HTR-8/SVneo (cell line): ENCODE measurements around the gene PARP15.

Experiments used
- DNase-seq: peaks from one replicate; pipeline ENCODE4 v3.0.0; 2011; ENCODE audit warnings: low spot score, mixed read lengths; ENCODE audit not compliant: insufficient read length
- FAIRE-seq: peaks from 2 replicates; lab custom pipeline; 2011; peaks lifted over from hg19 to GRCh38; lab: Jason Lieb, UNC

Gene PARP15

DNA sequence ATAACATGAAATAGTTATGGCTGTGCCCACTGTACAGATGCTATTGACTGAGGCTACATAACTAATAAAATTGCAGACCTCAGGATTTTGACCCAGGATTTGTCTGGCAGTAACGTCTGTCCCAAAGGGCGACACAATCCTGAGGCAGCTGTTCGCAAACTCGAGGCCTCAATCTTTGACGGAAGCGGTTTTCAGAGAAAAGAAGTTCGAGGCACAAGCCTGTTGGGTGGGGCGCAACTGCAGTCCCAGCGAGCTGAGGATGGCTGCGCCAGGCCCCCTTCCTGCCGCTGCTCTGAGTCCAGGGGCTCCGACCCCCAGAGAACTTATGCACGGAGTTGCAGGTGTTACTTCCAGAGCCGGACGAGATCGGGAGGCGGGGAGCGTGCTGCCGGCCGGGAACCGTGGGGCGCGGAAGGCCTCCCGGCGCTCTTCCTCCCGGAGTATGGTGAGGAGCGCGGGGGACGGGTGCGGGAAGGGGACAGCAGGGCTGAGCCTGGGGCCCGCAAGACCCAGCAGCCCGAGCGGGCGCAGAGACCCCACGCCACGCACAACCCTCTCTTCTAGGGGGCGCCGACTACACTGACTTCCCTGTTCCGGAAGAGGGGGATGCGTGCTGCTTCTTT is at the start of gene PARP15:
Gene PARP15, plus strand, starts transcription at position 242 of the 623 bp plus-strand sequence. Its CDS starts 18 bp downstream, at position 260.
- no peak for DNase-seq
- FAIRE-seq = no peak

DNA sequence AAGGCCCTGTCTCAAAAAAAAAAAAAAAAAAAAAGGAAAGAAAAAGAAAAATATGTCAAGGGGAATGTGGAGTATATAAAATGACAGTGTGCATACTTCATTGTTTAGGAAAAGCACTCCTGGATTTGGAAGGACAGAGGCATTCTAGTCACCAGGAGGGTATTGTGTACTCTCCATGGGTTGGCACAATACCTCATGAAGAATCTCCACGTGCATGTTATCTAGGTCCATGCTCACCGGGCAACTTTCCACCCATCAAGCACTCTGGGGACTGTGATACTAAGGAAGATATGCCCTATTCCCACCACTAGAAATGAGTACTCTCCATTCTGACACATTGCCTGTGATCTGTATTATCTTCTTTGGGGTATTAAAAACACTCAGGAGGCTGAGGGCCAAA is 47.3 kb upstream of the PARP15 start:
- FAIRE-seq = no peak
- DNase-seq = no peak

DNA sequence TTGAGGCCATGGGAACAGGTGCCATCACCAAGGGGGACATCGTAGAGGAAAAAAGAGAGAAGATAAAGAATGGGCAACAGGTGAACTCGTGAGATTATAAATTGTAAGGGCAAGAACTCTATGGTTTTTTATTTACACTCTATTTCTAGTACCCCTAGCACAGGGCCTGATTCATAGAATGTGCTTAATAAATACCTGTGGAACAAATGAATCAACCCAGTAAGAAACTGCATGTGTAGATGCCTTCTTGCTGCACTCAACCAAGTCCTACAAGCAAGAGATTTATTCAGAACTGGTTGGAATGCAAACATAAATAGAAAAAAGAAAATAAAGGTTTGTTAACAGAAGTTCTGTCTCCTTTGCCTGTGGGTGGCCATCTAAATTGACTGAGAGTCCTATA is 44.0 kb upstream of the PARP15 start:
- no peak for DNase-seq
- no peak for FAIRE-seq

DNA sequence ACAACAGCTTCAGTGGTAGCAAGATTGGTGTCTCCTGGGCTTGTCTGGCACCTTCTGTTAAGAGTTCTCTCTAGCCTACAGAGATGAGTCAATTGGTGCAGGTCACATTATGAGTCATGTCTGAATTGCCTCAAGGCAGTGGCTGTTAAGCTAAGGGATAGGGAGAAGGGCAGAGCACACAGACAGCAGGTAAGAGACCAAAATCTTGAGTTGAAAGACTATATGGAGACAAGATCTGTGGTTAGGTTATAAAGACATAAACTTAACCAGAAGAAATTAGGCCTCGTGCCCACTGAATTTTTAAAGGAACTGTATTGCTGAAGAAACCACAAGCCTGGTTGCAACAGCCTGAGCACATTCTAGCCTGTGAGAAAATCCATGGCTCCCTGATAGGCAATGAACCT is 43.5 kb upstream of the PARP15 start:
- FAIRE-seq = peak; percentile 80

DNA sequence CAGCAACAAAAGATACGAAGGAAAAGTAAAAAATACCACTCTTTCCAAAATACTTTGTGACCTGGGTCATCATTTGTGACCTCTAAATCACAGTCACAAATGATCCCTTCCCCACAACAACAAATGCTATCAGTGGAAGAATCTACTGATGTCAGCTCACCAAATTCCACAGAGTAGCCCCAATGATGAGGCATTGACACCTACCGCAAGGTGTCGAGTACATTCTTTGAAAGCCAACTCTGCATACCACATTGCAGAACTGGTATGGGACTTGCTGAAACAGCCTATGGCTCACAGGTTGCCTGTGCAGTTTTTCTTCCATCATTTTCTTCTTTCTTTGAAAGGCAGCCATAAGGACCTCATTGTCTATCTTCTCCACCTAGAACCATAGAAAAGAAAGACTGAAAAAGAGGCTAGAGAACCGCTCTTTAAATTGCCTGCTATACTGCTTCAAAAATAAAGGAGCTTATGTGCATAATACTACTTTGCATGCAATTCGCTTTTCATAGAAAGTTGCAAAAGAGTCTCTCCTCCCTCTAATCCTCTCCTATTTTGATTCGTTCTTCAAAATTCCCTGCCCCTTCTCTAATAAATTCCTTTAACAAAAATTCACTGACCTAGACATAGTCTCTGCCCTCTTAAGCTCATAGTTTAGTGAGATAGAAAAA is 41.4 kb upstream of the PARP15 start:
- DNase-seq = no peak
- FAIRE-seq = no peak

More for the DNA sequence above, 43.5 kb upstream of the PARP15 start:
- peak; percentile 81 for DNase-seq

DNA sequence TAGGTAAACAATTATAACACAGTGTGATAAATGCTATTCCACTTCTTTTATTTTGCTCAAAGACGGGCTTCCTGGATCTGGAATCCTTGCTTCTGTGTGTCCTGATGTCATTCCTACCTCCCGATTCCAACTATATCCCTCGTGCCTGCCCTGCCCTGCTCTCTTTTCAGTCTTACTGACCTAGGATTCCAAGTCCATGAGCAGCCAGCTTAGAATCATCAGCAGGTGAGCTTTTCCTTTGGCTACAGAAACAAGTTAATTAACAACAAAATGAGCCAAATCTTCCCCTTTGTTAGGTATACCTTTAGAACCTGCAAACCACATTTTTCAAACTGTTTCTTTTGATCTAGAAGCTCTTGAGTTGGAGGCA is 40.8 kb upstream of the PARP15 start:
- DNase-seq (no peak), FAIRE-seq (no peak)

DNA sequence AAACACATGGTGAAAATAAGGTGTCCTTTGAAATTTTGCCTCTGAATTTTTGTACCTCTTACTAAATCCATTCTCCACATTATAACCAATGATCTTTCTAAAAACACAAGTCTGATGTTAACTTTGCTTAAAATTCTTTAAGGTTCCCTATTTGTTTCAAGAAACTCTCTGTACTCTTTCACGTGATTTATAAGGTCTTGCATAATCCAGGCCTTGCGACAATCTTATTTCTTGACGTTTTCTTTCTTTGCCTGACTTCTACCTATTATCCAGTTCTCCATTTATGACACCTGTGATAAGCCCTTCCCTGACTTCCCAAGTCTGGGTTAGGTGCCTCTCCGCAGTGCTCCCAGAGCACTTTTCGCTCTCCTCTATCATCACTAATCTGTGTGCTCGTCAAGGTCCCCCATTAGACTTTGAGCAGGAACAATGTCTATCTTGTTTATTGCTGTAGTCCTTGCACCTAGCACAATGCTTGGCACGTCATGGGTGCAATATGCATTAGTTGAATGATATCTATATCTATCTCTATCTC is 38.4 kb upstream of the PARP15 start:
- FAIRE-seq = no peak
- no peak for DNase-seq

DNA sequence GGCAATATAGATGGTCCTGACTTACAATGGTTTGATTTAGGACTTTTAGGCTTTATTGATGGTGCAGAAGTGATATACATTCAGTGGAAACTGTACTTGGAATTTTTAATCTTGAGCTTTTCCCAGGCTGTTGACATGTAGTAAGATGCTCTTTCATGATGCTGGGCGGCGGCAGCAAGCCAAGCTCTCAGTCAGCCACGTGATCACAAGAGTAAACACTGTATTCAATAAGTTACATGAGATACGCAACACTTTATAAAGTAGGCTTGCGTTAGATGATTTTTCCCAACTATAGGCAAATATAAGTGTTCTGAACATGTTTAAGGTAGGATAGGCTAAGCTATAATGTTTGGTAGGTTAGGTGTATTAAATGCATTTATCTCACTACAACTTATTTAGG is 31.3 kb upstream of the PARP15 start:
- FAIRE-seq = no peak
- DNase-seq = no peak

DNA sequence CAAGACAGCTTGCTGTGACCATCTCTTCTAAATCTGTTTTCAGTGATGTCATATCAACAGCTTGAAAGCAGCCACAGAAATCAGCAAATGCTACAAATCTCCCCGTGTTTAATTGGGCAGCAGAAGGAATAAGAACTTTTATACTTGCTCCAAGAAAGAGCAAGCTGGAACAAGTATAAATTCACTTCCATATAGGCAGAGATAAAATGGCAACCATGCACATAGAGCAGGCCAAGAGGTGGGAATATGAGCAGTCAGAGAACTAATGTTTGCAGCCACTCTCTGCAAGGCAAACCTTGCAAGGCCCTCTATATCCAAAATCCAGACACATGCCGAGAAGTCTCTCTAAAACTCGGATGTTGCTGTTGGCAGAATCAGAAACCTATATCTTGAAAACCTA is 29.4 kb upstream of the PARP15 start:
- DNase-seq (no peak), FAIRE-seq (no peak)

DNA sequence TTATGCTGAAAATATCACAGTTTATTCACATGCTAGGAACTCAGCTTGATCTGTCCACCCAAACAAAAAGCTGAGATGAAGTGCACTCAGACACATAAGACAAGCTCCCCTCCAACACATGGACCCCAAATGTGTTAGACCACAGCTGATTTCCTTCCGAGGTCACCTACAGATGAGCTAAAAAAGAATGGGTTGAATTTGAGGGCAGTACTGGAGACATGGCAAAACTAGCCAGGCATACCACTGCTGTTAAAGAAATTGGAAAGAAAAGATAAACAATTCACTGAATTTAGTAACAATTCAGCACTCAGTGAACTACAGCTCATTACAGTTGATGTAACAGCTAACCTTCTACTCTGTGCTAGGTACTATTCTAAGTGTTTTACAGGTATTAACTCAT is 28.8 kb upstream of the PARP15 start:
- no peak for DNase-seq
- FAIRE-seq = no peak

DNA sequence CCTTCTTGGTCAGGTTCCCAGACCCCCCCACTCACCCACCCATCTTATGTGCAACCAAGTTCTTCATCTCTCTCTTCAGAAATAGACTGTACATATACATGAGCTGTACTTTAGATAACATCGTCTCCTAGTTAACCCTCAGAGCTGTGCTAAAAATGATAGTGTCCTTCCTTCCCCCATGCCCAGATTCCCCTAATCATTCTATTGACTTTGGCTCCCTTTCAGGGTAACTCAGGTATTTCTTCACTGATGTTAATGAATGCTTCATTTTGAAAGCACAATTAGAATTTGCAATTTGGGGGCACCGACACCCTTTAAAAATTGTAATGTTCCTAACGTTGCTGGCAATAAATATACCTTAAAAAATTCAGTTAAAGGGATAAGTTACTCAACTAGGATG is 24.3 kb upstream of the PARP15 start:
- DNase-seq (no peak), FAIRE-seq (no peak)

DNA sequence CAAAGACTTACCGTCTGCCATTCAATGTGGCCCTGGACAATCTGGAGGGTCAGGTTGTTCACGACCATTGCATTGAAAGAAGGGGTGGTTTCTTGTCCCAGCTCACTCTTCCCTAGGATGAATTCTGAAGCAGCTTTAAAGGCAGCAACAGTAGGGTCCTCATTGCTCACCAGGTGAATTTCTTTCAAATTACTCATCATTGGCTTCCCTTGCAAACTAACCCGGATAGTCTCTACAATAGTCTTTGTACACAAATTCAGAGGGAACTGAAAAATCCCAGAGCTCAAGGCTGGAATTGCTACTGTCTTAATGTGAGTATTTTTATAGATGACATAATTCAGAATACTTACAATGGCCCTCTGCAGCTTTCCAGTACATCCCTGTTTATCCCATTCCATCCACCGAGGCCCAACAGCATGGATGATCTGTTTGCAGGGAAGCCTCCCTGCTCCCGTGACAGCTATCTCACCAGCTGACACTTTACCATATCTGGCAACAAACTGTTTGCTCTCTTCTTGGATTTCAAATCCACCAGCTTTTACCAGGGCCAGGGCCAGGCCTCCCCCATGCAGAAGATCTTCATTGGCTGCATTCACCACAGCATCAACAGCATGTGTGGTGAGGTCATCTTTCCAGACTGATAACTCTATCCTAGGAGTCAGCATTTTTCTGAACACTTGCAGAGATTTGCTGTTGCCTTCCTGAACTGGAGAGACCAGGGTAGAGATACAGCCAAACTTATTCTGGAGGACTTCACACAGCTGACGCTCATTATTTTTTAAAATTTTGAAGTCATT is 22.0 kb upstream of the PARP15 start:
- FAIRE-seq = no peak

DNA sequence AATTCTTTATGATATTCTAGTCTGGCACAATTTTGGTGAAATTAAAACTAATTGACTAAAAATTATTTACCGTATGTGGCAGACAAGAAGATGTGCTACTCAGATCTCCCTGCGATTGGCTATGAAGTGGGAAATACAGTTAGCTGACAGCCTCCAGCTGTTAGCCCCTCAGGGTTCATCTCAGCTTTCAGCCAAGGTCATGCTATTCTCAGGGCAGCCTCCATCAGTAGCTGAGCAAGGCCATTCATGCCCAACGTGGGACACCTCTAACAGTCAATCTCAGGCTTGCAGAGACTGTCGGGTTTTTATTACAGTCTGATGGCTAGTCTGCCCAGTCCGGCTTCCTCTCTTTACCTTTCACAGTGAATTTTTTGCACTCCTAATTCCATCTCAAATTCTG is 20.1 kb upstream of the PARP15 start:
- no peak for FAIRE-seq

More for the DNA sequence above, 22.0 kb upstream of the PARP15 start:
- DNase-seq = no peak

DNA sequence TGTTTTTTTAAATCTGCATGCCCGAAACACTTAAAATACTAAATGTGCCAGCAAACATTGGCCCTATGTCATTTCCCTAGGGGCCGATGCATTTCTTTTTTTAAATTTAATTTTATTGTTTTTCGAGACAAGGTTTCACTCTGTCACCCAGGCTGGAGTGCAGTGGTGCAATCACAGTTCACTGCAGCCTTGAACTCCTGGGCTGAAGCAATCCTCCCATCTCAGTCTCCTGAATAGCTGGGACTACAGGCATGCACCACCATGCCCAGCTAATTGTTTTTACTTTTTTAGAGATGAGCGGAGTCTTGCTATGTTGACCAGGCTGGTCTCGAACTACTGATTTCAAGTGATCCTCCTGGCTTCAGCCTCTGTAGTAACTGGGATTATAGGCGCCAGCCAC is 18.8 kb upstream of the PARP15 start:
- no peak for DNase-seq
- no peak for FAIRE-seq

More for the DNA sequence above, 20.1 kb upstream of the PARP15 start:
- DNase-seq = no peak

DNA sequence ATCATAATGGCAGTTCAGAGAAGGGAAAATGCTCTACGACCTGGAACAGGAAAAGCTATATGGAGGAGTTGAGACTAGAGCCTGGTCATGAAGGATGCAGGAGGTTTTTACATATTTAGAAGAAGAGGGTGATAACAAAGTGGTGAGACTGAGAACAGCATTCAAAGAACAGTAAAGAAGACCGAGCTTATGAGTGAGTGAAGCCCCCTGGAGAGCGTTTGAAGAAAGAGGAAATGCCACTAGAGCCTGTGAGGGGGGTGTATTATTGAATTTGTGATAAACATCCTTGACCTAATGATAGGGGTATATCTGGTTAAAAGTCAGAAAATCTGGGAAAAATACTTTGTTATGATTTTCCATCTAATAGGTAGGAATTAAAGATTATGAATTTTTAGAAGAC is 17.5 kb upstream of the PARP15 start:
- FAIRE-seq (no peak), DNase-seq (no peak)

DNA sequence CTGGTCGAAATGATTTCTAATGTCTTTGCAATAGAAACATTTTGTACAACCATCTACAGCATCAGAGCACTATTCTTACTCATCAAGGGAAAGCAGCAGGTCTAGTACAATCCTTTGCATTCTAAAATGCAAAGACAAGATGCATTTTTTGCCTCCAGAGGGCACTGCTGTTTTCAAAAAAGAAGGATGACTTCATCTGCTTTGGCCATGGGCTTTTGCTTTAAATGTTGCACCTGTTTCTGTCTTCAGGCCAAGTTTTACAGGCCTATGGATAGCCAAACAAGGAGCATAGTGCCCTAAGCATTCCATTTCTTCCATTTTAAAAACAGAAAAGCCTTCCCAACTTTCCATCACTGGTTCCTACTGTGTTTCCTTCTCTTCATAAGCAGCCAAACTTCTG is 16.8 kb upstream of the PARP15 start:
- FAIRE-seq (no peak), DNase-seq (peak; percentile 58)

DNA sequence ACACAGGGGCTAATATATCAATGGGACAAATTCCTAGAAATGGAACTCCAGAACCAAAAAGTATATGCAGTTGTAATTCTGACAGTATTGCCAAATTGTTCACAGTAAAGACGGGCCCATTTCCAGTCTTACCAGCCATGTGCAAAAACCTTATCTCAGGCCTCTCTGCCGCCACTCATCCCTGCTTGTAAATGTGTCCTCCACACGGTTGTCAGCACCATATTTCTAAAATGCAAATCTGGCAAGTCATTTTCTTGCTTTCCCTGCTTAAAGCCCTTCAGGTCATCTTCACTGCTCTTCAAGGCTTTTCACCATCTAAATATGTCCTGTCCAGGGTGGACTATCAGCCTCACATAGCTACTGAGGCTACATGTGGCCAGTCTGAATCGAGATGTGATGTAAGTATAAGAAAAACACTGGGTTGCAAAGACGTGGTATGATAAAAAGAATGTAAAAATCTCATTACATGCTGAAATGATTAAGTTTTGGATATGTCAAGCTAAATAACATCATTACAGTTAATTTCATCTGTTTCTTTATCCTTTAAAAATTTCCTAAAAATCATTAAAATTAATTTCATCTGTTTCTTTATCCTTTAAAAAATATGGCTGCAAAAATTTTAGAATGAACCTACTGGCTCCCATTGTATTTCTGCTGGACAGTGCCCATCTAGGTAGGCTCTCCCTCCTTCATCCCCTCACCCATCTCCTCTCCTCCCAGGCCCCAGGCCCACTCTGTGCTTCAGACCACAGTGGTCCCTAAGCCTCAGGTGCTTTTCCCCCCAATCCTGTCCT is 14.3 kb upstream of the PARP15 start:
- FAIRE-seq (no peak), DNase-seq (no peak)

DNA sequence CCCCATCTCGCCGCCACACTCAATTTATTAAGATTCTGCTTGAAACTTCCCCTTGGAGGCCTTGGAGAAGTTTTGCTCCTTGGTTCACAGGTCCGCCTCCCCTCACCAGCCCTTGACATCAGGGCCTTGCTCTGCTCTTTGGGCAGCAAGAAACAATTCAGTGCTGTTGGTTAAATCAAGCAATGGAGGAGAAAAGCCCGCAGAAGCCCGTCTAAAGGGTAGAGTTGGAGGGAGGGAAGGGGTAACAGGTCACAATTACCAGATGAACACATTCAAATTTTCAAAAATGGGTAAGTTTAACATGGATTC is 13.8 kb upstream of the PARP15 start:
- DNase-seq (no peak), FAIRE-seq (no peak)

DNA sequence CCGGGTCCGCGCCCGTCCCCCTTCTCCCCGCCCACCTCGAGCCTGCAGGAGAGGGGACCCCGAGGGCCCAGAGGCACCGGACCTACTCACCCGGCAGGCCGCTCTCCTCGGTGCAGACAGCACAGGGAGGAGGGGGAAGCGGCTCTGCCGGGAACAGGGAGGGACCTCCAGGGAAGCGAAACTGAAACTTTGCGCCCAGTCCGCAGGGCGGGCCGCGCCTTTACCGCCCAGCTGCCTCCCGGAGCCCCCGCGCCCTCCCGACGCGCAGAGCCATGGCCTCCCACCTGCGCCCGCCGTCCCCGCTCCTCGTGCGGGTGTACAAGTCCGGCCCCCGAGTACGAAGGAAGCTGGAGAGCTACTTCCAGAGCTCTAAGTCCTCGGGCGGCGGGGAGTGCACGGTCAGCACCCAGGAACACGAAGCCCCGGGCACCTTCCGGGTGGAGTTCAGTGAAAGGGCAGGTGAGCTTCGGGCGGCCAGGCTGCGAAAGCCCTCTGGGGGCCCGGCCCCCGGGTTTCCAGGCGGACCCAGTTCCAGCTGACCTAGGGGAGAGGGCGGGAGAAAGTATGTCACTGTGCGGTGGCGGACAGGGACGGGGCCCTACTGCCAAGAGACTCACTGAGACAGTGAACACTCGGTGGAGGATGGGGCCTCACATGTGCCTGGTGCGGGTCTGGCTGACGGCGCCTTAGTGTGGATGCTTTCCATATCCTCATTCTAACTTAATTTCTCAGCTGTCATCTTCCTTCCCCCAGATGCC is 13.1 kb upstream of the PARP15 start, which contains the start of the genes DTX3L and PARP9:
Gene DTX3L, plus strand, starts transcription at position 184 of the 758 bp plus-strand sequence. Its CDS starts 89 bp downstream, at position 273.
Gene PARP9, minus strand, starts transcription at position 146 of the 758 bp plus-strand sequence. CDS start 4,680 bp downstream, outside the sequence.
- DNase-seq = peak; percentile 92

More for the DNA sequence above, 13.1 kb upstream of the PARP15 start, which contains the start of the genes DTX3L and PARP9:
- FAIRE-seq = no peak
